Measurements from ENCODE around the gene FRS3. TPM values are rescaled to one million over a fixed set of nuclear protein-coding genes. Genes with fewer than 3 reads are reported as not detected.

The FRS3 gene, protein sequence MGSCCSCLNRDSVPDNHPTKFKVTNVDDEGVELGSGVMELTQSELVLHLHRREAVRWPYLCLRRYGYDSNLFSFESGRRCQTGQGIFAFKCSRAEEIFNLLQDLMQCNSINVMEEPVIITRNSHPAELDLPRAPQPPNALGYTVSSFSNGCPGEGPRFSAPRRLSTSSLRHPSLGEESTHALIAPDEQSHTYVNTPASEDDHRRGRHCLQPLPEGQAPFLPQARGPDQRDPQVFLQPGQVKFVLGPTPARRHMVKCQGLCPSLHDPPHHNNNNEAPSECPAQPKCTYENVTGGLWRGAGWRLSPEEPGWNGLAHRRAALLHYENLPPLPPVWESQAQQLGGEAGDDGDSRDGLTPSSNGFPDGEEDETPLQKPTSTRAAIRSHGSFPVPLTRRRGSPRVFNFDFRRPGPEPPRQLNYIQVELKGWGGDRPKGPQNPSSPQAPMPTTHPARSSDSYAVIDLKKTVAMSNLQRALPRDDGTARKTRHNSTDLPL
- total RNA-seq: 1.5 and 2.0 TPM in 2 replicates

DNA sequence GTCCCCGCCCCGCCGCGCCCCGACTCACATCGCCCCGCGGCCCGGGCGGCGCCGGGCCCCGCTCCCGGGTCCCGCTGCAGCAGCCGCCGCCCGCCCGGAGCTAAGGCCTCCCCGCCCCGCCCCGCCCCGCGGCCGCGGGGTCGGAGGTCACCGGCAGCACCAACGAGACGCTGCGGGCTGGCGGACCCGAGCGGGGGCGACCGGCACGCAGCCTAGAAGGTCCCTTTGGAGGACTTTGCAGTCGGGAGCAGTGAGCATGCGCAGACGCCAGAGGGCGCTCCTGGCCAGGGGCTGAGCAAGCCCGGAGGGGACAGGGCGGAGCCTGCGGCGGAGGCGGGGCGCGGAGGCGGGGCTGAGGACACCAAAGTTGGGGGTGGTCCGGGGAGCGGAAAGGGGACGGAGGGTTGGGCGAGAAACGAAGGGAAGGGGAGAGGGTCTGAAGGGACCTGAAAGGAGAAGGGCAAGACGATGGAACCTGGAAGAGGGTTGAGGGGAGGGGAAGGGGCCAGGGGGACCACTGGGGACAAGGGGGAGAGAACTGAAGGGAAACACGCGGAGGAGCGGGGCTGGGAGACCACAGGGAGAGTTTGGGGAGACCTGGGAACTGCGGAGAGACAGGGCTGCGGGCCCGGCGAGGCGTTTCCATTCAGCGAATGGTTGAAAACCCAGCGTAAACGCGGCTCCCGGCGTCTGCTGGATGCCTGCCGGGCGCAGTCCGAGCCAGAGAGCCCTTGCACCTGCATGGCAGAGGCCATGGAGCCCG is at the start of gene FRS3:
FRS3 (minus strand) TSS at position 113 of the 763 bp plus-strand sequence. CDS start 2,913 bp downstream, outside the sequence.

DNA sequence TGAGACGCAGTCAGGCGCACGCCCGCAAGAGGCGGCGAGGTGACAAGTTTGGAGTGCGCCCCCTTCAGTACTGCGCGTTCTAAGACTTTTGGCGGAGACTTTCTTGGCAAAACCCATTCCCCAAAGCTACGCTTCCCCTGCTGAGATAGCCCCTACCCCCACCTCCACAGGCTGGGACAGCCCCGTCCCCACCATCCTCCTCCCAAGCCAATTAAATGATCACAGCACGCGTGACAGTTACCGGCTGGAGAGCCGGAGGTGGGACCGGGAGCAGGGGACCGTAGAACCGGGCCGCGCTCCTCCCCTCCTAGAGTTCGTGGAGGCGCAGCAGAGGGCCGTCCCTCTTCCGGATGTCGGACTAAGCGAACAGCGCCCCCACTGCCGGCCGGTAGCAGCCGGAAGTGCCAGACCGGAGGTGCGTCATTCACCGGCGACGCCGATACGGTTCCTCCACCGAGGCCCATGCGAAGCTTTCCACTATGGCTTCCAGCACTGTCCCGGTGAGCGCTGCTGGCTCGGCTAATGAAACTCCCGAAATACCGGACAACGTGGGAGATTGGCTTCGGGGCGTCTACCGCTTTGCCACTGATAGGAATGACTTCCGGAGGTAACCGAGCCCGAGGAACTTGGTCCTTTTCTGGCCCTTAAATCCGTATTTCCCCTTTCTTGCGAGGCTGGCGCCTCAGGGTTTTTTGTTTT is 7.7 kb upstream of the FRS3 start, which contains the start of gene TOMM6:
TOMM6 (plus strand) TSS at position 476 of the 699 bp plus-strand sequence; CDS start at position 480, 4 bp downstream.

DNA sequence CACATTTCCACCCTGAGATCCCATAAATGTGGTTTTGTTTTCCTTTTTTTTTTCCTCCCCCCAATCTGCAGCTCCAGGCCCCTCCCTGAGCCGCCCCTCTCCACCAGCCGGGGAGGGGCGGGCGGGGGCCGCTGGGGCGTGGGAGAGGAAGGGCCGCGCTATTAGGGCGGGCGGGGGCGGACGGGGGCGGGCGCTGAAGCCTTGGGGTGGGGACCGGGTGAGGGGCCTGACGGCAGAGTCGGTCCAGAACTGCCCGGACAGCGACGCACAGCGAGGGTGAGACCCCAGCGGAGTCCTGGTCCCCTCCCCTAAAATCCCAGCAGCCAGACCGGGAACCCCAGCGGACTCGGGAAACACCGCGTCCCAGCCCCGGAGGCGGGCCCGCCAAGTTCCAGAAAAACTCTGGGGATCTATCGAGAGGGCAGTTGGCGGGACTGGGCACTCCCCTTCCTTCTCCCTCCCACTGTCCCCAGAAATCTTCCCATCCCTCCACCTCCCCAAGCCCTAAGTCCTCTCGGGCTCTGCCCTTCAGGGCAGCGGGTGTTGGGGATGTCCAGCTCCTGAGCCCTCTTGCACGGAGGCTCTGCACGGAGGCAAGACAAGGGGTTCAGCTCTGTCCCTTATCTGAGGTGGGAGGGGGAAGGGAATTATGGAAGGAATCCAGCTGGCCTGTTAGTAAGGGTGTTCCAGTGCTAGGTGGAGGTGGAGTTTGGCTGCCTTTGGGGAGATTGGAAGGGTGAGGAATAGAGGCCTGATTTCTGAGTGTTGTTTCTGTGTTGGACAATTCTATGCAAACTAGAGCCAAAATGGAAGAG is 1.1 kb upstream of the FRS3 start, which contains the start of gene PRICKLE4:
PRICKLE4 (plus strand) TSS at position 232 of the 815 bp plus-strand sequence. CDS start 2,692 bp downstream, outside the sequence.

DNA sequence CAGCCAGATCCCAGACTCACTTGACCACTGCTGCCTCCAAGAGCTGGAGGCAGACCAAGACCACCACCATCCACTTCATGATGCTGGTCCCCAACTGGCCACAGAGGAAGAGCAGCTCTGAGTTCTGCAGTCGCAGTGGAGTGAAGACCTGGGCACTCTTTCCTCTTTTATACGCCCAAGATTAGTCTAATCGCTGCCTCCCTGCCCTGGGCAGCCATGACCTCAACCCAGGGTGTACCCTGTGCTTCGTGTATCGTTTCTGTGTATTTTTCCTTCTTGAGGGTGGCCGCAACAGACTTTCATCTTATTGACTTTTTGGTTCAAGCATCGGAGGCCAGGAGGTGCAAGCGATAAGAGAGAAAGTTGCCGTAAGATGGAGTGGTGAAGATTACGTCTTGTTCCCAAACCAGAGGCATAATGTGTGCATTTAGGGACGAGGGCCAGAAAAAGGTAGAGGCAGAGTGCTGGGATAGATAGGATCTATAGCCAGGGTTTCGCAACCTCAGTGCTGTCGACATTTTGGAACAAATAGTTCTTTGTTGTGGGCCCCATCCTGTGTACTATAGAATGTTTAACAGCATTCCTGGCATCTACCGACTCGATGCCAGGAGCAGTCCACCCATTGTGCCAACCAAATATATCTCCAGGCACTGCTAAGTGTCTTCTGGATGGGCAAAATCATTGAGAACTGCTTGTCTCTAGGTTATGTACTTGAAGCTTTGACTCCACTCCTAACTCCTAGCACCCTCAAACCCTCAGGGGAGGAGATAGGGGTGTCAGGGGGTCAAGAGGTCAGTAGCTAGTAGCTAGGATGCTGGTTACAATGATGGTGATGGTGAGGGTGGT is 32.2 kb downstream of the FRS3 start, which contains the start of gene PGC:
PGC (minus strand) TSS at position 142 of the 846 bp plus-strand sequence; CDS start at position 79, 63 bp downstream.

DNA sequence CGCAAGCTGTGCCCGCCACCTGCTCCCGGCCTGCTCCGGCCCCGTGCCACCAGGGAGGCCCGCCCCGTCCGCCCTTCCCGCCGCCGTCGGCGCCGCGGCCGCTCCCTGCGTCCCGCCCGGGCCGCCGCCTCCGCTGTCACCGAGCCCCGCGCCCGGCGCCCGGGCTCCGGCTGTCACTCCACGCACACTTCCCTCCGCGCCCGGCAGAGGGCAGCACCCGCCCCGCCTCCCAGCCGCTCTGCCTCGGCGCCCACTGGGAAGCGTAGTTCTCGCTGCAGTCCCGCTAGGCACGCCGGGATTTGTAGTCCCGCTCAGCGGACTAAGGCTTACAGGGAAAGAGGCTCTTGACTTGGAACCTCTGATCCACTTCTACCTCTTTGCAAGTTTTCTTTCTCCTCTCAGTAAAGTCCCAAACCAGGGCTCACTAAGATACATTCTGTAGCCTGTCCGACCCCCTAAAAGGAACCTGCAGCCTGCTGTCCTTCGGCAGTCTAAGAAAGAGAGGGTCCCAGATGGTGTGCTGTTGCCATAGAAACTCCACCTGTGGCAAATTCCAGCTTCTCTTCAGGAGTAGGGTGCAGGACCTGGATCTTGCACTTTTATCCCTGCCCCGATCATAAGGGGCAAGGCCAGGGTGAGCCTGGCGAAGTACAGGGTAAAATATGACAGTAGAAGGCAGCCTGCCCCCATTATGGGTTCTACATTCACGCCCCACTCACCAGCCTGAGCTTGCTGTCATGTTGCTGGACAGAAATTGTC is 44.1 kb downstream of the FRS3 start, which contains the start of gene TFEB:
TFEB (minus strand) TSS at position 182 of the 759 bp plus-strand sequence. CDS start 44,395 bp downstream, outside the sequence.

Other genes with a start within 250 kb of the FRS3 start
- gene FOXP4, start 233.5 kb downstream of the FRS3 start, total RNA-seq: 1.9 and 2.6 TPM in 2 replicates
- 19.5 and 22.5 TPM in 2 replicates for gene MDFI, start 141.4 kb downstream of the FRS3 start, total RNA-seq
- gene TFEB, start 44.3 kb downstream of the FRS3 start, total RNA-seq: 2.3 and 3.4 TPM in 2 replicates
- not detected in 2 replicates for gene PGC, start 32.5 kb downstream of the FRS3 start, total RNA-seq
- 1.0 and 1.3 TPM in 2 replicates for gene PRICKLE4, start 882 bp upstream of the FRS3 start, total RNA-seq
- 313 and 322 TPM in 2 replicates for gene TOMM6, start 7.8 kb upstream of the FRS3 start, total RNA-seq
- gene USP49, start 115.5 kb upstream of the FRS3 start, total RNA-seq: 1.8 and 1.9 TPM in 2 replicates
- 25.0 TPM in 2 replicates for gene MED20, start 141.2 kb upstream of the FRS3 start, total RNA-seq
- gene BYSL, start 141.6 kb upstream of the FRS3 start, total RNA-seq: 10.3 and 14.3 TPM in 2 replicates
- gene CCND3, start 161.9 kb upstream of the FRS3 start, total RNA-seq: 124 and 135 TPM in 2 replicates

Measured in mammary microvascular endothelial cell (primary cell).